Measurements from ENCODE around the gene FZR1.

DNA sequence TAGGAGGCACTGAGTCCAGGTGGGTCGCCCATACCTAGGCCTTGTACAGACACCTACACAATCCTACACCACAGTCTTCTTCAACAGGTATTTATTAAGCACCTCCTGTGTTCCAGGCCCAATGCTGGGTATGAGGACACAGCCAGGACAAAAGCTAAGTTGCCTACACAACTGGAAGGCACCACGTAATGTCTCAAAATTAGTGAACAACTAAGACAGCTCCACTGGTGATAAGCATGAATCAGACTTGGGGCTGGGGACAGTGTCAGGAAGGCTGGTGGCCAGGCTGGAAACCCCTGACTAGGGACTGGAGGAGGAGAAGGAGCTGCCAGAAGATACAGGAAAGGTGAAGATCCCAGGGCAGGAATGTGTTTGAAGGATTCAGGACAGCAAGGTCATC, 28.2 kb upstream of the FZR1 start:
- no peak for TF ChIP-seq CTCF (conservative IDR thresholded peaks at IDR 0.05; ENCODE audit: low read depth in 2 of 2)
- no peak for TF ChIP-seq POLR2AphosphoS5 (IDR thresholded peaks at IDR 0.05; ENCODE audit: low read depth)
- no peak for TF ChIP-seq EZH2phosphoT487 (IDR thresholded peaks at IDR 0.05; ENCODE audit: unreplicated experiment)
